Measurements from ENCODE around the gene PDE7B.

PDE7B gene

DNA sequence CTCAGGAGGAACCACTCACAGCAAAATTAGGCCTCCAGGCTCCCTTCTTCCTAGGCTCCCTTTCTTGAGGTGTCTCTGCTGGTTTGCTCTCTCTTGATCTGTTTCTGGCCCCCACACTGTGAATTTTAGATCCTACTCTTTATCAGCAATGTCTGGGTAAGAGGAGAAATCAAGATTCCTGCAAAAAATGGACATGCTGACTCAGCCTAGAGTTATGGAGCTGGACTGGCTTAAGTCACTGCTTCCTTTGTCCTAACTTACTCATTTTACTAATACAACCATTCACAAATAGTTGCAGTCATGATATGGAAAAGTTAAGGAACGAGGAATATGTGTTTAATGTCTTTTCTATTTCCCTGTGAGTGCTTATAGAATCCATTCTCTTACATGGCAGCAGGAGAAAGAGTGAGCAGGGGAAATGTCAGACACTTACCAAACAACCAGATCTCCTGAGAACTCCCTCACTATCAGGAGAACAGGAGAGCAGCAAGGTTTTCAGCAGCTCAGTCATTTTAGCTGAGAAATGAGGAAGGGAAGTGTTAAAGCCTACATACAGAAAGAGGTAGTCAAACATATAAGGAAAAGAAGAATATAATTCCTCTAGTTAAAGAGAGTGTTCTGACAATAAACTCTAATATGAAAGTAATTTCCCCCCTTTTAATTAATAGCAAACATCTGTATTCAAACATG, 160.8 kb downstream of the PDE7B start:
- no peak overlapping the region for H3K4me2 ChIP-seq
- no peak overlapping the region for H3K9ac ChIP-seq
- H3K4me1 ChIP-seq (ENCODE audit: low read depth, poor library complexity, severe bottlenecking) = no peaks in the 10 kb centered on the region
- H3K27me3 ChIP-seq (ENCODE audit: insufficient read depth, low read depth) = no peaks in the 10 kb centered on the region
- no peaks in the 10 kb centered on the region for H3K36me3 ChIP-seq (ENCODE audit: insufficient read depth)
- no peak overlapping the region for H3K27ac ChIP-seq
- TF ChIP-seq CTCF (conservative IDR thresholded peaks at IDR 0.05; ENCODE audit: low read depth, low read length) = no peak
- no peaks in the 10 kb centered on the region for H3K79me2 ChIP-seq (ENCODE audit: insufficient read depth, low read depth)
- no peak overlapping the region for H2AFZ ChIP-seq (ENCODE audit: low read depth)
- no peaks in the 10 kb centered on the region for H4K20me1 ChIP-seq (ENCODE audit: insufficient read depth)
- H3K4me3 ChIP-seq (IDR thresholded peaks at IDR 0.05; ENCODE audit: insufficient read depth, low read depth, low read length) = no peak overlapping the region

DNA sequence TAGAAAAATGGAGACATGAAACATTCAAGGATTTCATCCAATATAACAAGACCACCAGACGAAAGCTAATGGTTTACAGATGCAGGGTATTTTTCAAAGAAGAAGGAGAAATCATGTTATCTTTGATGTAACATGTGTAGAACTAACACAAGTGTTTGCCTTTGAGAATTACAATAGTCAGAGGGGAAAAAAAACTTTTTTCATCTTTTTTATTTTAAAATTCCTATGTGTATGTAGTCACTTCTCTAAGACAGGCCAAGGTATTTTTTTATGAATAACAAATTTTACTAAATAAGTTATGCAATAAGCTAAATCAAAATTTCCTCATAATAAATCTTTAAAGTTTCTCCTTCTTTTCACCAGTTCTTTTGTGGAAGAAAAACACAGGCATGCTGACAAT, 161.4 kb downstream of the PDE7B start:
- no peak overlapping the region for H3K27ac ChIP-seq
- no peak for TF ChIP-seq CTCF (conservative IDR thresholded peaks at IDR 0.05; ENCODE audit: low read depth, low read length)
- H3K4me2 ChIP-seq = no peak overlapping the region

GRCh38 chr6:136014454-136015437, 163.2 kb downstream of the PDE7B start:
- Histone ChIP-seq H2AFZ (ENCODE audit: low read depth) (no peak overlapping the region), H3K27ac (no peak overlapping the region), H3K4me3 (IDR thresholded peaks at IDR 0.05; ENCODE audit: insufficient read depth, low read depth, low read length) (no peak overlapping the region), H3K27me3 (ENCODE audit: insufficient read depth, low read depth) (no peaks in the 10 kb centered on the region), H3K36me3 (ENCODE audit: insufficient read depth) (no peaks in the 10 kb centered on the region), H3K9ac (no peak overlapping the region), H4K20me1 (ENCODE audit: insufficient read depth) (no peaks in the 10 kb centered on the region), H3K4me2 (no peak overlapping the region), H3K4me1 (ENCODE audit: low read depth, poor library complexity, severe bottlenecking) (no peaks in the 10 kb centered on the region), H3K79me2 (ENCODE audit: insufficient read depth, low read depth) (no peaks in the 10 kb centered on the region)
- TF ChIP-seq CTCF (conservative IDR thresholded peaks at IDR 0.05; ENCODE audit: low read depth, low read length) = no peak

More for the DNA sequence above, 161.4 kb downstream of the PDE7B start:
- no peaks in the 10 kb centered on the region for H3K27me3 ChIP-seq (ENCODE audit: insufficient read depth, low read depth)
- H3K79me2 ChIP-seq (ENCODE audit: insufficient read depth, low read depth) = no peaks in the 10 kb centered on the region
- no peak overlapping the region for H2AFZ ChIP-seq (ENCODE audit: low read depth)
- no peaks in the 10 kb centered on the region for H4K20me1 ChIP-seq (ENCODE audit: insufficient read depth)
- no peak overlapping the region for H3K9ac ChIP-seq
- no peaks in the 10 kb centered on the region for H3K4me1 ChIP-seq (ENCODE audit: low read depth, poor library complexity, severe bottlenecking)
- H3K4me3 ChIP-seq (IDR thresholded peaks at IDR 0.05; ENCODE audit: insufficient read depth, low read depth, low read length) = no peak overlapping the region
- H3K36me3 ChIP-seq (ENCODE audit: insufficient read depth) = no peaks in the 10 kb centered on the region

- no peaks in the 10 kb centered on the region for H3K4me1 ChIP-seq (ENCODE audit: low read depth, poor library complexity, severe bottlenecking)
- H3K36me3 ChIP-seq (ENCODE audit: insufficient read depth) = no peaks in the 10 kb centered on the region
- no peak overlapping the region for H3K27ac ChIP-seq
- no peak overlapping the region for H3K4me3 ChIP-seq (IDR thresholded peaks at IDR 0.05; ENCODE audit: insufficient read depth, low read depth, low read length)
- H3K9ac ChIP-seq = no peak overlapping the region
- H2AFZ ChIP-seq (ENCODE audit: low read depth) = no peak overlapping the region
- H4K20me1 ChIP-seq (ENCODE audit: insufficient read depth) = no peaks in the 10 kb centered on the region
- TF ChIP-seq CTCF (conservative IDR thresholded peaks at IDR 0.05; ENCODE audit: low read depth, low read length) = no peak
- no peak overlapping the region for H3K4me2 ChIP-seq
- no peaks in the 10 kb centered on the region for H3K27me3 ChIP-seq (ENCODE audit: insufficient read depth, low read depth)
- H3K79me2 ChIP-seq (ENCODE audit: insufficient read depth, low read depth) = no peaks in the 10 kb centered on the region
Observed at GRCh38 chr6:136015531-136015930, 164.0 kb downstream of the PDE7B start.
